Natural killer cell (primary cell): Measurements from ENCODE around the gene MIEF1. TPM values are rescaled to one million over a fixed set of nuclear protein-coding genes. Genes with fewer than 3 reads are reported as not detected.

Experiments used
- ATAC-seq, 3 donors: fragments of 150-1000 bp in 2 of 3; fragments of 200-7000 bp in 1 of 3; cut with Tn5 transposase; 1 replicate in 1 of 3; 2 replicates in 2 of 3; pipeline ENCODE4 v1.10.0; 2021; ENCODE audit warnings: mild to moderate bottlenecking in 2 of 3, moderate library complexity in 2 of 3
- DNase-seq, 2 donors: peaks; one replicate each; pipeline versions ENCODE4 v3.0.0 to v3.0.0-alpha.2; 2013 to 2021; ENCODE audit warnings: mixed read lengths in 1 of 2
- H3K27ac ChIP-seq: one replicate; pipeline ENCODE4 v1.5.1; 2013; ENCODE audit warnings: mild to moderate bottlenecking, low read length
- H3K27me3 ChIP-seq: one replicate; pipeline ENCODE4 v1.6.1; 2013; ENCODE audit warnings: low read length; ENCODE audit not compliant: control insufficient read depth, insufficient read depth
- H3K36me3 ChIP-seq: one replicate; pipeline ENCODE4 v1.6.1; 2013; ENCODE audit warnings: low read length; ENCODE audit not compliant: control insufficient read depth, insufficient read depth
- H3K4me1 ChIP-seq: one replicate; pipeline ENCODE4 v1.6.1; 2013; ENCODE audit warnings: low read length; ENCODE audit not compliant: control insufficient read depth, insufficient read depth
- H3K4me3 ChIP-seq: one replicate; pipeline ENCODE4 v1.5.1; 2013; ENCODE audit warnings: low read length
- H3K9me3 ChIP-seq: one replicate; pipeline ENCODE4 v1.6.1; 2013; ENCODE audit warnings: low read length; ENCODE audit not compliant: control insufficient read depth, insufficient read depth
- H3K27ac Mint-ChIP-seq, 2 donors: one replicate each; pipeline ENCODE4 v1.8.0; 2022; ENCODE audit warnings: mild to moderate bottlenecking in 2 of 2, mixed read lengths in 2 of 2, moderate library complexity in 1 of 2
- H3K27me3 Mint-ChIP-seq, 2 donors: one replicate each; pipeline ENCODE4 v1.8.0; 2022; ENCODE audit warnings: low read depth in 2 of 2, mixed read lengths in 2 of 2
- H3K36me3 Mint-ChIP-seq: one replicate; pipeline ENCODE4 v1.8.0; 2022; ENCODE audit warnings: mixed read lengths
- H3K4me1 Mint-ChIP-seq, 2 donors: one replicate each; pipeline ENCODE4 v1.8.0; 2022; ENCODE audit warnings: mixed read lengths in 2 of 2
- H3K4me3 Mint-ChIP-seq: one replicate; pipeline ENCODE4 v1.8.0; 2022; ENCODE audit warnings: mild to moderate bottlenecking, moderate library complexity, mixed read lengths
- H3K9me3 Mint-ChIP-seq, 2 donors: one replicate each; pipeline ENCODE4 v1.8.0; 2022; ENCODE audit warnings: mixed read lengths in 2 of 2
- CTCF ChIP-seq: fragments of 200-600 bp; IDR thresholded peaks from one replicate; pipeline ENCODE4 v1.8.0; 2022; ENCODE audit warnings: antibody characterized with exemption
- WGBS: methylation state at CpG from one replicate; pipeline ENCODE4 v1.1.7; 2013; ENCODE audit warnings: missing lambda C conversion rate; ENCODE audit not compliant: insufficient coverage; 5-methylcytosine and 5-hydroxymethylcytosine counted together
- intact Hi-C: fragments of 100-400 bp; cut with micrococcal nuclease; formaldehyde crosslinking; loops from one replicate; pipeline ENCODE4 v1.14.2; 2022
- total RNA-seq, 4 donors: library from RNA; stranded (reverse); fragments of 120-200 nt in 1 of 4; gene quantifications; one replicate each; pipeline versions ENCODE4 v1.2.3 to v1.2.4, GENCODE V29; 2013 to 2022

Gene MIEF1
- total RNA-seq, 3 donors from 2014 or later (not counting 1 experiment from before 2014, with no cell fraction given), result 16.1 to 27.6 (median 25.1) TPM

GRCh38 chr22:39517470-39517869, 15.4 kb downstream of the MIEF1 start:
- Mint-ChIP-seq H3K27me3 (no peaks in the 10 kb centered on the region), H3K36me3 (peaks cover 8% of the 10 kb centered on the region), H3K27ac (no peak overlapping the region), H3K4me3 (no peak overlapping the region), H3K4me1 (peaks cover 25 to 30% of the 10 kb centered on the region in 2 donors), H3K9me3 (no peaks in the 10 kb centered on the region)
- ATAC-seq (no peak), DNase-seq (no peak)
- WGBS, result 99% methylated on average over 3 of the region's 3 CpGs
- no peak overlapping the region for H3K27ac ChIP-seq
- no peaks in the 10 kb centered on the region for H3K9me3 ChIP-seq
- peaks cover 43% of the 10 kb centered on the region for H3K36me3 ChIP-seq
- TF ChIP-seq CTCF, result no peak
- H3K27me3 ChIP-seq, result no peaks in the 10 kb centered on the region
- H3K4me1 ChIP-seq, result peaks cover 23% of the 10 kb centered on the region
- intact Hi-C loops, result no loop called here
- H3K4me3 ChIP-seq, result no peak overlapping the region

GRCh38 chr22:39518144-39518786, 16.2 kb downstream of the MIEF1 start:
- peaks cover 8% of the 10 kb centered on the region for H3K36me3 Mint-ChIP-seq
- H3K9me3 Mint-ChIP-seq, result no peaks in the 10 kb centered on the region
- no peak overlapping the region for H3K27ac ChIP-seq
- peak overlapping the region; percentile 98 for H3K4me3 Mint-ChIP-seq
- peaks cover 33 to 38% of the 10 kb centered on the region in 2 donors for H3K4me1 Mint-ChIP-seq
- H3K9me3 ChIP-seq, result no peaks in the 10 kb centered on the region
- no peak for DNase-seq
- no peak overlapping the region for H3K4me3 ChIP-seq
- no peak for ATAC-seq
- 83% methylated on average over 4 of the region's 5 CpGs for WGBS
- intact Hi-C loops, result no loop called here
- no peaks in the 10 kb centered on the region for H3K27me3 ChIP-seq
- TF ChIP-seq CTCF, result no peak
- H3K27me3 Mint-ChIP-seq, result no peaks in the 10 kb centered on the region
- H3K27ac Mint-ChIP-seq, result peak overlapping the region; percentile 96 to 98
- peaks cover 31% of the 10 kb centered on the region for H3K4me1 ChIP-seq
- peaks cover 47% of the 10 kb centered on the region for H3K36me3 ChIP-seq

GRCh38 chr22:39518996-39519680, 17.0 kb downstream of the MIEF1 start:
- TF ChIP-seq CTCF, result no peak
- Mint-ChIP-seq H3K36me3 (peaks cover 8% of the 10 kb centered on the region), H3K4me3 (peak overlapping the region; percentile 98), H3K4me1 (peaks cover 34 to 40% of the 10 kb centered on the region in 2 donors), H3K27me3 (no peaks in the 10 kb centered on the region), H3K9me3 (no peaks in the 10 kb centered on the region), H3K27ac (peak overlapping the region; percentile 96 to 98)
- Histone ChIP-seq H3K36me3 (peaks cover 44% of the 10 kb centered on the region), H3K27me3 (no peaks in the 10 kb centered on the region), H3K4me3 (peak overlapping the region; percentile 97), H3K9me3 (no peaks in the 10 kb centered on the region), H3K4me1 (peaks cover 39% of the 10 kb centered on the region), H3K27ac (peak overlapping the region; percentile 91)
- no peak for DNase-seq
- no peak for ATAC-seq
- intact Hi-C loops, result no loop called here
- WGBS, result 11% methylated on average over 24 of the region's 24 CpGs
